Loucy (cell line): ENCODE data around the gene SMAD3.

Experiments
- CTCF ChIP-seq: fragments of 200-600 bp; sonication (generic); conservative IDR thresholded peaks from 2 replicates; pipeline ENCODE4 v1.5.1; 2014; ENCODE audit warnings: mild to moderate bottlenecking, antibody characterized with exemption, low read length
- EZH2phosphoT487 ChIP-seq: fragments of 200-600 bp; IDR thresholded peaks from 2 replicates; pipeline ENCODE4 v1.6.1; 2018; ENCODE audit warnings: antibody characterized with exemption, mild to moderate bottlenecking, moderate library complexity, borderline replicate concordance

GRCh38 chr15:67172172-67172571, 106.8 kb downstream of the SMAD3 start:
- TF ChIP-seq CTCF (no peak), EZH2phosphoT487 (no peak)
